NCI-H2107 treated with DMSO at 0.1 percent for 48 hours (cell line): Measurements from ENCODE around the gene SCFD2.
"Not testable (repeated sequence)": the region's sequence is repeated elsewhere in the genome, so short reads cannot be mapped to it uniquely, and the experiment has no call there.

Source experiments
- DNase-seq: peaks from one replicate; lab custom pipeline; 2025; ENCODE audit not compliant: unreplicated experiment; lab: John Stamatoyannopoulos, UW

Gene SCFD2

DNA sequence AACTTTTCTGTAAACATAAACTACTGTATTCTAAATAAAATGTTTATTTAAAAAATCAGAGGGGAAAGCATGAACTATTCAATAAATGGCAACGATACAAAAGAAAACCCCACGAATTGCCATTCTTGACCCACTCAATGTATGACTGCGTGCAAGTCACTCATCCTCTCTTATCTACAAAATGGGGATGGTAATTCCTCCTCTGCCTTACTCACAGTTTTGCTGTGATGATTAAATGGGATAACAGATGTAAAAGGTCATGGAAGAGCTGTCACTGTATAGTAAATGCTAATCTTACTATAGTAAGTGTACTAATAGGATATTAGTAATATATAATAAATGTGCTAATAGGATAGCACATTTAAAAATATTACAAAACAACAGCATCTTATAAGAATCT, 173.4 kb downstream of the SCFD2 start:
- DNase-seq = no peak

DNA sequence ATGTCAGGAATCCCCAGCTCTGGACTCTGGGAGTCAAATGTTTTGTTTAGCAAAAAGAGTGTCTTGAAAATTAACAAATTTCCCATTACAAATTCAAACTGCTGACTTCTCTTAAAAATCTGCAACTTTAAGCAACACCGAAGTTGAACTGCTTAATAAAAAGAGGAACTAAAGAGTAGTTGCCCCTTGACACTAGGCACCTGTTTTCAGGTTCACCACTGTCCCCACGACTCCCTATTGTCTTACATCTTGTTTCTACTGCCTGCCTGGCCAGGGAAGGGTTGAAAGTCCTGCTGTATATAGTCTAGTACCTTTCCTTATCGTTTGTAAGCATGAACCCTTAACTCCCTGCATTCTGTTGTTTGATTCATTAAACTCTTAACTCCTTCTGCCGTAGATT, 173.9 kb downstream of the SCFD2 start:
- no peak for DNase-seq

DNA sequence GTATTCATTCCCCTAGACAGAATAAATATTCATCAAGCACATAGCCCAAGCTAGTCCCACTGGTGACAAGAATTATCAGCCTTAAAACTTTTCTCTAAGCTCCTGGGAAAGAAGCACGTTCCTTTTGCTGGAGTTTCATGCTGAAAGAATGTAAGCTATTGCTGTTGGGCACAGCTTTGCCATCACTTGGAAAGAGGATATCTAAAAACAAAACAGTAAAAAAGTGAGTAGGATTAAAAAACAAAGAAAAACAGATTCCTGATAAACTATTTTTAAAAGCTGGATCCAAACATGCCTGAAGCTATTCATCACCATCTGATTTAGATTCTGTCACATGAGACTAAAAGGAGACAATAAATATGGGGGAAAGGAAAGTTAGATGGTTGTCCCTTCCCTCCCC, 176.8 kb downstream of the SCFD2 start:
- no peak for DNase-seq

- DNase-seq = no peak
Observed at GRCh38 chr4:53186714-53187358, 179.0 kb downstream of the SCFD2 start.

DNA sequence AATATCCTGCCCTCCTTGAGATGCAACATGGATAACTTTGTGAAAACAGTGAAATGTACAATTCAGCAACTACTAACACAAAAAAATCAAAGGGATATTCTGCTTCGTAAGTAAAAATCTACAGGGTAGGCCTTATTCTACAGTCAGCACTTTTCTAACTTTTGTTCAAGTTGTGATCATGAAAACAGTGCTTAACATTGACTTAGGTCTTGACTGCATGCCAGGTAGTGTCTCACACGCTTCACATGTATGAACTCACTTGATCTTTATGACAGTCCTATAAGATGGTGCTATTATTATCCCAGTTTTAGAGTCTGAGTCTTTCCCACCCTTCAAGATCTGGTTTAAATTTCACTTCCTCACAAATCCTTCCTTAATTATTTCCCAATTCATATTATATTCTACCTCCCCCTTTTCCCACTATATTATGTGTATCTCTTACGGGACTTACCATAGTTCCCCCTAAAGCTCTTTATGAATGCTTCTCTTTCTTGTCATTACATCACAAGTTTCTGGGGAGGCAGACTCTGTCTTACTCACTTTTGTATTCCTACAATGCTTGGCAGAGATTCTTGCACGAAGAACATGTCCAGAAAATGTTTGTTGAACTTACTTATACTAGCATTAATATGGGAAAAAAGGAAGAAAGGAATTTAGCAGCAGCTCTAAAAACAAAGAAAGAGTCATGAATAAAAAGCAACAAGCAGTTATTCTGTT, 179.8 kb downstream of the SCFD2 start:
- no peak for DNase-seq

DNA sequence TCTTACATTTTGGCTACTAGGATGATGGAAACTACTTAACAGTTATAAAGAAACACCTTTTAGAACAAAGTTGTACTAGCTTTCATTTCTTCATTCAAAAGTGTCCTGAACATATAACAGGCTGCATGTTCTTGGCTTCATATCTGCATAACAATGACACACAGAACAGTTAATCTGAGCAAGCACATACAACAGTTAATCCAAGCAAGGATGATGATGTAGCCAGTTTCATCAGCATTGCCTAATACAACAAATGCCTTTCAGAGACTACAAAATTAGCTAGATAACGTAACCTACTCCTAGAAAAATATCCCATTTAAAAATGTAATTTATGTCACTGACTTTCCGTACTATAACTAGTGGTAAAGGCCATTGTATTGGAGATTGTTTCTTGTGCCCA, 182.1 kb downstream of the SCFD2 start:
- DNase-seq = no peak

DNA sequence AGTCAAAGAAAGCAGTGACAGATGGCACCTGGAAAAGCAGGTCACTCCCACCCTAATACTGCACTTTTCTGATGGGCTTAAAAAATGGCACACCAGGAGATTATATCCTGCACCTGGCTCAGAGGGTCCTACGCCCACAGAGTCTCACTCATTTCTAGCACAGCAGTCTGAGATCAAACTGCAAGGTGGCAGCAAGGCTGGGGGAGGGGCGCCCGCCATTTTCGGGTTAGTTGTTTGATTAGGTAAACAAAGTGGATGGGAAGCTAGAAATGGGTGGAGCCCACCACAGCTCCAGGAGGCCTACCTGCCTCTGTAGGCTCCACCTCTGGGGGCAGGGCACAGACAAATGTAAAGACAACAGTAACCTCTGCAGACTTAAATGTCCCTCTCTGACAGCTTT, 188.1 kb downstream of the SCFD2 start:
- DNase-seq = not testable (repeated sequence)

DNA sequence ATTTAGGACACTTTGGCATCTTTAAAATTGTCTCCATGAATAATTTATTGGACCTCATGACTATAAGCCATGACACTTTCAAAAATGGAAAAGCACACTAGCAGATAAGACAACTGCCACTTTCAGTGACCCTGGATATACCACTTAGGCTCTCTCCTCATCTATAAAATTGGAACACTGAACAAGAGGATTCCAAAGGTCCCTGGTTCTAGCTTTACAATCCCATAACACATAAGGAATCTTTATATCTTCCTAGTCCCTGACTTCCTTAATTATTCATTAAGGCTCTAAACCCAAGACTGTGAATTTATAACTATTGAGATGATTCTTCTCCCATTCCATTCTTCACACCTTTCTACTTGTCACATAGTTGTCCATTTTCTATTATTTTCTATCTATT, 190.2 kb downstream of the SCFD2 start:
- no peak for DNase-seq

DNA sequence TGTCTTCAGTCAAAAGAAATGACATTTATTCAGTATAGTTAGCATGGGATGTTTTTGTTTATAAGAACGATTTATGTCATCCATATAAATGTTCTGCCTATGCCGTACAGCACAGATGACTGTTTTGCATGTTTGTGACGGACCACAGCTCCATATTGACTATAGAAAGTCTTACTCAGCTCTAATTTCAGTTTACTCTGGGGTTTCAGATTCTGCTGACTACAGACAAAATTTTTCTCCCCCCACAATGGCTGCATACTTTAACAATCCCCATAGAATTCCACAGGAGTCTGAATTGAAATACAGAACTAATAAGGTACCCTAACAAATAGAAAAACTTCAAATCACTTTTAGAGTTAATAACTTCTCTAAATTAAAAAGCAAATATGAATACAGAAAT, 191.0 kb downstream of the SCFD2 start:
- no peak for DNase-seq

- no peak for DNase-seq
Observed at GRCh38 chr4:53173576-53173975, 192.3 kb downstream of the SCFD2 start.

DNA sequence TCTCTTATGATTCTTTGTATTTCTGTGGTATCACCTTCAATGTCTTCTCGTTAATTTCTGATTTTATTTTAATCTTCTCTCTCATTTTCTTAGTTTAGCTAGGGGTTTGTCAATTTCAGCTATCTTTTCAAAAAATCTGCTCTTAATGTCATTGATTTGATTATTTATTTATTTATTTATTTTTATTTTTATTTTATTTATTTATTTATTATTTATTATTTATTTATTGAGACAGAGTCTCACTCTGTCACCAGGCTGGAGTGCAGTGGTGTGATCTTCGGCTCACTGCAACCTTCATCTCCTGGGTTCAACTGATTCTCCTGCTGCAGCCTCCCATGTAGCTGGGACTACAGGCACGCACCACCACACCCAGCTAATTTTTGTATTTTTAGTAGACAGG, 194.1 kb downstream of the SCFD2 start:
- DNase-seq = no peak

DNA sequence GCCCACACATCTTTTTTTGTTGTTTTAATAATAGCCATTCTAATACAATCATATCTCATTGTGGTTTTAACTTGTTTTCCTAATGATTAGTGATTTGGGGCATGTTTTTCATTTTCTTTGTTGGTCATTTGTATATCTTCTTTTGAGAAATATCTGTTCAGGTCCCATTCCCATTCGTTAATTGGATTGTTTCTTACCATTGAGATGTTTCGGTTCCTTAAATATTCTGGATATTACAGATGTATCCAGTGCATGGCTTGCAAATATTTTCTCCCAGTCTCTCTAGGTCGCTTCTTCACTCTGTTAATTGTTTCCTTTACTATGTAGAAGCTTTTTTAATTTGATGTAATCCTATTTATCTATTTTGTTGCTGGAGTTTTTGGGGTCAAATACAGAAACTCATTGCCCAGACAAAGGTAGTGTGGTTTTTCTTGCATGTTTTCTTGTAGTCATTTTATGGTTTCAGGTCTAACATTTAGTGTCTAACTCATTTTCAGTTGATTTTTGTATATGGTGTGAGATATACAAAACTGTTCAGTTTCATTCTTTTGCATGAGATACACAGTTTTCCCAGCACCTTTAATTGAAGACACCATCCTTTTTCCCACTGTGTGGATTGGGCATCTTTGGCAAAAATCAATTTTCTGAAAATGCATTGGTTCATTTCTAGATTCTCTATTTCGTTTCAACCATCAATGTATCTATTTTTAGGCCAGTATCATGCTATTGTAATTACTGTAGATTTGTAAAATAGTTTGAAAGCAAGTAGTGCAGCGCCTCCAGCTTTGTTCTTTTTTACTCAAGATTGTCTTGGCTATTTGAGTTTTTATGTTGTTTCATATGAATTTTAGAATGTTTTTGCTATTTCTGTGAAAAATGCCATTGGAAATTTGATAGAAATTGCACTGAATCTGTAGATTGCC, 195.9 kb downstream of the SCFD2 start:
- DNase-seq = no peak

DNA sequence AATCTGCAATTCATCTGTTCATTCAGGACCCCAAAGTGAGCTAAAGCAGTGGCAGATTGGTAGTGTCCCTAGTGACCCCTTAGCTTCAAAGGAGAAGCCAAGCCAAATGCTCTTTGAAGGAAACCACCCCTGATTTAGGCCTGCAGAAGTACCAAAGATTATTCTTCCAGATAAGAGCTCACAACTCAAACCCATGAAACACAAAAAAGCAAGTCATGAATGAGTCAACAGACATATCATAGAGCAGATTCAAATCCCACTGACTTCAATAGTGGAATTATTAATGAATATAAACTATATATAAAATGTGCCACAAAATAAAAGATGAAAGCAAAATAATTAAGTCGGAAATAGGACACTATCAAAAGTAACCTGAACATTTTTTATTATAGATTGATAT, 197.6 kb downstream of the SCFD2 start:
- no peak for DNase-seq

DNA sequence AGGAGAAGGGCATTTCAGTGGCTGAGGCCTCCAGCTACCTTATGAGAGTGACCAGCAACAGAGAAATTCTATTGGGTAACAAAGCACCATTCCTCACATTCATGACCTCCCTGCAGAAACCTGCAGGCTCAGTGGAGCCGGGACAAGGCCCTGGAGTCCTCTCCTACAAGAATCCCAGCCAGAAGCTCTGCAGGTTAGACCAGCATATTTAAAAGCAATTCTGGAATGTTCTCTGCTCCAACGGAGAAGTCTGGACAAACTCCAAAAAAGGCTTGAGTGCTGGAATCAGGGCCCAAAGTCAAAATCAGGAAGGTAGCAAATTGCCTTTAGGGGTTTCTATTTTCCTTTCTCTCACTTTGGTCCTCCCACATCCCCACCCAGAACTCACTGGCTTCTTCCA, 202.9 kb downstream of the SCFD2 start:
- no peak for DNase-seq

DNA sequence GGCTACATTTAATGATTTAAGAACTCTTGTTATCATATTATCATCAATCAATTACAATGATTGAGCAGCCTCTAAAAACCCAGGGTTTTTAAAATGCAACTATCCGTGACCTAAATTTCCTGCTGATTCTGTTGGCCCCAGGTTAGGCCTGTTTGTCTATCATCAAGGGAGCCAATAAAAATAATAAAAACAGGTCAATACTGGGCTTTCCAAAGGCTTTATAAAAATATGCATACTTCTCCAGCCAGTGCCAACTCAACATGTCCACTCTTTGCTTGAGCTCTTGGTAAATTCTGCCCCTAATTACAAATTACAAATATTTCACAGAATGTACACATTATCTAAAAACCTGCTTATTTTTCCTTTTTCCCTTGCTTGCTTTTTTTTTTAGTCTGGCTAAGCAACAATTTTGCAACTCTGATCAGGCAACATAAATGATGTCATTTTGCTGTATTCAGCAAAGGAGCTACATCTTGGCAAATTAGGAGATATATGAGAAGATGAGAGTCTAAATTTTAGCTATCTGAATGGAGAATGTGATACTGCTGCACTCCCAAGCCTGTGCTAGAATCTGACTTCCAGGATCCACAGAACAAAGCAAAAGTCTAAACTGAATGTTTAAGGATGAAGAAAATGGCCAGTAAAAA, 204.0 kb downstream of the SCFD2 start:
- no peak for DNase-seq

GRCh38 chr4:53161051-53161786, 204.6 kb downstream of the SCFD2 start:
- DNase-seq = no peak

- no peak for DNase-seq
Observed at GRCh38 chr4:53156896-53157295, 209.0 kb downstream of the SCFD2 start.

- DNase-seq = no peak
Observed at GRCh38 chr4:53152467-53152866, 213.4 kb downstream of the SCFD2 start.

- no peak for DNase-seq
Observed at GRCh38 chr4:53151489-53151788, 214.4 kb downstream of the SCFD2 start.

GRCh38 chr4:53150631-53151488, 215.0 kb downstream of the SCFD2 start:
- DNase-seq = no peak
